OCI-LY3 (cell line): ENCODE results near the gene KREMEN1.
A peak's percentile ranks its signal among the peaks of the same experiment; 100 is the strongest.

Experiments used
- EZH2phosphoT487 ChIP-seq: fragments of 200-600 bp; shearing (Covaris generic); IDR thresholded peaks from 2 replicates; pipeline ENCODE4 v1.6.1; 2018; ENCODE audit warnings: antibody characterized with exemption, mixed run types, low read depth
- TF ChIP-seq, protein P1 (sequence below): fragments of 200-600, 300-600 bp; sonication (generic); IDR thresholded peaks from 2 replicates; pipeline ENCODE4 v1.5.1; 2014; ENCODE audit warnings: antibody characterized with exemption, low read length, low read depth

DNA sequence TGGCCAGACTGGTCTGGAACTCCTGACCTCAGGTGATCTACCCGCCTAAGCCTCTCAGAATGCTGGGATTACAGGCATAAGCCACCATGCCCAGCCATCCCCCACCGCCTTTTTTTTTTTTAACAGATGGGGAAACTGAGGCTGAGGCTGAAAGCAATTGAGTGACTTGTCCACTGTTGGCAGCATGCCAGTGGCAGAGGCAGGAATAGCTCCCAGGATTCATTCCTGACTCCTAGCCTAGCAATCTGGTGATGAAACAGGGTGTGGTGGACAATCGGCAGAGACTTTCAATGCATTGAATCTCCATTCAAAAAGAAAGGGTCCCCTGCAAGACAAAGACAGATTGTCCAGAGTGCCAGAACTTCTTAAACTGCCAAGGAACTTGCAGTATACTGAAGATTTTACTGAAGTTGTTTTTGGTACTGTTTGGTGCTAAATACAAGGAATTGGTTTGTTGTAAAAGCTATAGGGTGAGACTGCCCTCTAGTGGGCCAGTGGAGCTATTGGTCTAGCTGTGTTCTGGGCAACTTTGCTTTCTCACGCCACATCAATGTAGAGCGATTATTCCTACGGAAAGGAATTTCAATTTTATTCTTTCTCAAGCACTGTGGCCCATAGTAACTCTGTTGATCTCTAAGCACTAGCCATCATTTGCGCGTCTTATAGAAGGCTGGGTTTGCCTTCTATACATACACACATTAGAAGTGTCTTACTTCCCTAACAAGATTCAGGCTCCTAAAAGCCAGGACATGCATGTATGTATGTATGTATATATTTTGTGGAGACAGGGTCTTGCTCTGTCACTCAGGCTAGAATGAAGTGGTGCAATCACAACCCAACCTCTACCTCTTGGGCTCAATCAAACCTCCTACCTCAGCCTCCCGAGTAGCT lies 32.2 kb upstream of the KREMEN1 start:
- TF ChIP-seq, protein P1, sequence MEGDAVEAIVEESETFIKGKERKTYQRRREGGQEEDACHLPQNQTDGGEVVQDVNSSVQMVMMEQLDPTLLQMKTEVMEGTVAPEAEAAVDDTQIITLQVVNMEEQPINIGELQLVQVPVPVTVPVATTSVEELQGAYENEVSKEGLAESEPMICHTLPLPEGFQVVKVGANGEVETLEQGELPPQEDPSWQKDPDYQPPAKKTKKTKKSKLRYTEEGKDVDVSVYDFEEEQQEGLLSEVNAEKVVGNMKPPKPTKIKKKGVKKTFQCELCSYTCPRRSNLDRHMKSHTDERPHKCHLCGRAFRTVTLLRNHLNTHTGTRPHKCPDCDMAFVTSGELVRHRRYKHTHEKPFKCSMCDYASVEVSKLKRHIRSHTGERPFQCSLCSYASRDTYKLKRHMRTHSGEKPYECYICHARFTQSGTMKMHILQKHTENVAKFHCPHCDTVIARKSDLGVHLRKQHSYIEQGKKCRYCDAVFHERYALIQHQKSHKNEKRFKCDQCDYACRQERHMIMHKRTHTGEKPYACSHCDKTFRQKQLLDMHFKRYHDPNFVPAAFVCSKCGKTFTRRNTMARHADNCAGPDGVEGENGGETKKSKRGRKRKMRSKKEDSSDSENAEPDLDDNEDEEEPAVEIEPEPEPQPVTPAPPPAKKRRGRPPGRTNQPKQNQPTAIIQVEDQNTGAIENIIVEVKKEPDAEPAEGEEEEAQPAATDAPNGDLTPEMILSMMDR = peak; percentile 99
- no peak for TF ChIP-seq EZH2phosphoT487
